GM21515 (cell line): ENCODE measurements around the gene RASGEF1C.
A peak's percentile ranks its signal among the peaks of the same experiment; 100 is the strongest.

ENCODE experiments used
- ATAC-seq: cut with Tn5 transposase; IDR thresholded peaks from one replicate; pipeline ENCODE4 v1.9.1; 2021; ENCODE audit not compliant: unreplicated experiment

RASGEF1C gene

DNA sequence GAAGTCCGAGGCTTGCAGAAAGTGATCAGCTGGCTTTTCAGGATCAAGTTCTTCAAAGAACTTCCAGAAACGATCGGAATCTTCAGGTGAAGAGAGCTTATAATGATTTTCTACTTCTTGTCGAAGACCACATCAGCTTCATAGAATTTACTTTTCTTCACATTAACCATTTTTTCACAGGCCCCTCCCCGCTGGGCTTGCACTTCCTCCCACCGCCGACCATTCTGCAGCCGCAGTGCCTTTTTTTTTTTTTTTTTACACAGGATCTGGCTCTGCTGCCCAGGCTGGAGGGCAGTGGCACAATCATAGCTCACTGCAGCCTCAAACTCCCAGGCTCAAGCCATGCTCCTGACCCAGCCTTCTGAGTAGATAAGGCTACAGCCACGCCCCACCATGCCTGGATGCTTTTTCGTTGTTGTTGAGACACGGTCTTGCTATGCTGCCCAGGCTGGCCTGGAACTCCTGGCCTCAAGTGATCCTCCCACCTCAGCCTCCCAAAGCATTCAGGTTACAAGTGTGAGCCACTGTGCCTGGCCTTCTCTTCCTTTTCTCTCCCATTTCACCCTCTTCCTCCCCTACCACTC is 122.1 kb downstream of the RASGEF1C start:
- no peak for ATAC-seq

DNA sequence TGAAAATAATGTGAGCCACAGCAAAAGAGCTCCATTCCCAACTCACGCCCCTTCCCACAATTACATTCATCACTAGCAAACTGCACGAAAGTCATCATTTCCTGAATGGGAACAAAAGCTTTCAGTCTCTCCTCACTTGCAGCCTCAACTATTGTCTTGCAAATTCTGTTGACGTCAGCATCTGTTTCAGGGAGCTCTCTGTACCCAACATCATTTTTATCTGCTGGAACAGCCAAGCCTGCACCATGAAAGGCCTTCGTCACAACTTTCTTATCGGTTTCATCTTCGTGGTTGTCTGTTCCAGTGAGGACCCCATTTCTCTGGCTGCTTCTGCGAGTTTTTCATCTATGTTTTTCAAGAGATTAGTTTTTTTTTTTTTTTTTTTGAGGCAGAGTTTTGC is 123.2 kb downstream of the RASGEF1C start:
- ATAC-seq, result no peak

- ATAC-seq, result no peak
These were observed 124.1 kb downstream of the RASGEF1C start for GRCh38 chr5:180084638-180085561.

DNA sequence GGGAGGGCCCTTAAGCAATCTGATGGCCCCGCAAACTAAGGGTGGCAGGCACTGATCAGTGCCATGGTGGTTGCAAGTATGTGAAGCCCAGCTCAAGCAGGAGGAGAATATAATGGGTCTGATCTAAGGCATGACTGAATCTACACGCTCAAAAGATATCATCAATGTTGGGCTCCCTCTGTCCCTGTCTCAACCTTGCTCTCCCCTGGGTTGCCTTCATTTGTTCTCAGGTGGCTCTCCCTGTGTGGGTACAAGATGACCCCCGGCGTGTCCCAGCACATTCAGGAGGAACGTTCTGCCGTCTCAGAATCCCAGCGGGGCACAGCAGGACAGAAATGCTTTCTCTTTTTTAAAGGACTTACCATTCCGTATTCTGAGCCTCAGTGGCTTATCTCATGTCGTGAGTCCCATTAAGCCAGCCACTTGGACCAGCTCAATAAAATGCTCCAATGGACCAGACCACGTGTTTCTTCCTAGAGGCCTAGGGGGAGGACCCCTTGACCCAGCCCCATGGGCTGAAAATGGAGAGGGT is 125.4 kb downstream of the RASGEF1C start:
- ATAC-seq, result no peak

DNA sequence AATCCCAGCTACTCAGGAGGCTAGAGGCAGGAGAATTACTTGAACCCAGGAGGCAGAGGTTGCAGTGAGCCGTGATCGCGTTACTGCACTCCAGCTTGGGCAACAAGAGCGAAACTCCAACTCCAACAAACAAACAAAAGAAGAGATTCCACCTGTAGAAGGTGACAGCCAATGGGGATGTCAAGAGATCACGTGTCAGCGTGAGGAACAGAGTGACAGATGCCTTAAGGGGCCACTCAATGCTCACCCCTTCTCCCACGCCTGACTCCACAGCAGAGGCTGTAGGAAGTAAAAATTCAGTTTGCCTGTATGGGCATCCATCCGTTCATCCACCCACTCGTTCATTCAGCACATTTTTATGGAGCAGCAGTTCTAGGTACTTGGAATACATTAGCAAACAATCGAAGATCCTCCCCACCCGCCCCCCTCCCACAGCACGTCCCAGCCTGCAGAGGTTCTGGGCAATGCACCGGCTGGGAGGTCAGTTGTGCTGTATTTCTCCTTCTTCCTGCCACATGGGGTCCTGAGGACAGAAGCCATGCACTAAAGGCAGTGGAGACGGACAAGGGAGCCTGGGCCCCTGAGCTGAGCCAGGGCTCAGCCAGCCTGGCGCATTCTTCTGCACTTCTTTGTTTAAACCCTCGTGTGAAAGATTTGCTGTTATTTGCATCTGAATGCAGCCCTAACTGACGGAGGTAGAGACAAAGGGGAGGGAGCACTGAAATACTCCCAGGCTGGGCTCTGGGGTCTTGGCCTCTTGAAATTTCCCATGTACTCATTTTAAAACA is 126.2 kb downstream of the RASGEF1C start:
- ATAC-seq, result no peak

DNA sequence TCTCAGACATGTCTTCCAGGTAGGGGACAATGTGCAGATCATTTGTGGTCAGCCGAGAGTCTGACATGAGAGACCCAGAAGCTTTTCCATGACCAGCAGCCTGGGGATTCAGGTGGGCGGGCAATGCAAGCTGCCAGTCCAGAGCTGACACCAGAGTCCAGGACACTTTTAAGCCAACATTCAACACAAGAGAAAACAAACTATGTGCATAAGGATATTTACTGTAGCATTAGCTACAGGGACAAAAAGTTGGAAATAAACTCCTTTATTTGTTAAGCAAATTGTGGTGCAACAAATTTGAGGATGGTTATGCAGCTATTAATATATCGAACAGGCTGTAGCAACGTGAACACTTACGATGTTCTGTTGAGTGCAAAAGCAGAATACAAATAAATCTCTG is 127.5 kb downstream of the RASGEF1C start:
- ATAC-seq, result no peak

DNA sequence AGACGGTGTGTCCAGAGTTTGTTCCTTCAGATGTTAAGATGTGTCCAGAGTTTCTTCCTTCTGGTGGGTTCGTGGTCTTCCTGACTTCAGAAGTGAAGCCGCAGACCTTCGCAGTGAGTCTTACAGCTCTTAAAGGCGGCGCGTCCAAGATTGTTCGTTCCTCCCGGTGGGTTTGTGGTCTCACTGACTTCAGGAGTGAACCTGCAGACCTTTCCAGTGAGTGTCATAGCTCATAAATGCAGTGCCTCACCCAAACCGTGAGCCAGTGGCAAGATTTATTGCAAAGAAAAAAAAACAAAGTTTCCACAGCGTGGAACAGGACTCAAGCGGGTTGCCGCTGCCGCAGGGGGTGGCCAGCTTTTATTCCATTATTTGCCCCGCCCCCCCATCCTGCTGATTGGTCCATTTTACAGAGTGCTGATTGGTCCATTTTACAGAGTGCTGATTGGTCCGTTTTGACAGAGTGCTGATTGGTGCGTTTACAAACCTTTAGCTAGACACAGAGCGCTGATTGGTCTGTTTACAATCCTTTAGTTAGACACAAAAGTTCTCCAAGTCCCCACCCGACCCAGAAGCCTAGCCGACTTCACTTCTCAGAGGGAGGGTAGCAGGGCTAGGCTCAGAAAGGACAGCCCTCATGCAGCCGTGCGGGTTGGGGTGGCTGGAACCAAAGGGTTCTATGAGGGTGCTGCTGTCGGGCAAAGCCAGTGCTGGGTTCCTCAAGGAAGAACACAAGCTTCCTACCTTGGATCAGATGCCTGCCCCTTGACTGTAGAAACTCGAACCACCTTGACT is 128.3 kb downstream of the RASGEF1C start:
- no peak for ATAC-seq

DNA sequence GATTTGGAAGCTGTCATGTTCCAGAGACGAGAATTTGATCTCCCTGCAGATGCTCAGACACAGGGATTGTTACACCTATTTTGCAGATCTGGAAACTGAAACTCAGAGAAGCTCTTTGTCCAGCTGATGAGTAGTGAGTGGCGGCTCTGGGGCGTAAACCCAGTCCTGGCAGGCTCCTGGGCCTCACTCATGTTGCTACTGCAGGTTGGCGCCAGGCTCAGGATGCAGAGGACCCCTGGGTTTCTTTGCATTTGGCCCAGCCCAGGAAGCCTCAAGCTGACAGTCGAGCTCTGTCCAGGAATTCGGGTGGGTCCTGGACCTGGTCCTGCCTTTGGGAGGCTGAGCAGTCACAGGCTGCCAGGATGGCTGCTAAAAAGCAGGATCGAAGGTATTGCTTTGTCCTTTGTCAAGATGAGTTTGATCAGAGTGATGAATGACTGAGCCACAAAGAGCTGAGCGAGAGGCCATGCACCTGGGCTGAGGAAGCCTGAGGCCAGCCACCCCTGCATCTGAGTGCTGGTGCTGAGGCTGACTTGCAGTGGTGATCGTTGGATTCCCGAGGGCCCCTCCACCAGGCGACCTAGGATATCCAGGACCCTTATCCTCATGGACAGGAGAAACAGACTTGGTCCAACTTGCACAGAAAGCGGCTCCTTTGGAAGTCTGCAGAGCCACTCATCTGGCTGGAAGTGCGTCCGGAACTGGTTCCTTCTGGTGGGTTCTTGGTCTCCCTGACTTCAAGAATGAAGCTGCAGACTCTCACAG is 129.1 kb downstream of the RASGEF1C start:
- ATAC-seq, result no peak

DNA sequence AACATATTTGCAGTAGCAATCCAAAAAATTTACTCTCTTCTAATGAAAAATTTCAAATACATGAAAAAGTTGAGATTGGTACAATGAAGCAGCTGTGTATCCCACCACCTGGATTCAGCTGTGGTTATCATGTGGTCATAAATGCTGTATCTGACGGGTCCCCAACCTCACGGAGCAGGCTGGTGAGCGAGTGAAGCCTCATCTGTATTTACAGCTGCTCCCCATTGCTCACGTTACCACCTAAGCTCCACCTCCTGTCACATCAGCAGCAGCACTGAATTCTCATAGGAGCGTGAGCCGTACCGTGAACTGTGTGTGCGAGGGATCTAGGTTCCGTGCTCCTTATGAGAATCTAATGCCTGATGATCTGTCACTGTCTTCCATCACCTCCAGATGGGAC is 130.7 kb downstream of the RASGEF1C start:
- no peak for ATAC-seq

- ATAC-seq, result no peak
These were observed 131.3 kb downstream of the RASGEF1C start for GRCh38 chr5:180077594-180078284.

- ATAC-seq, result no peak
These were observed 133.3 kb downstream of the RASGEF1C start for GRCh38 chr5:180075703-180076102.

GRCh38 chr5:180074462-180074861 is 134.5 kb downstream of the RASGEF1C start:
- no peak for ATAC-seq

DNA sequence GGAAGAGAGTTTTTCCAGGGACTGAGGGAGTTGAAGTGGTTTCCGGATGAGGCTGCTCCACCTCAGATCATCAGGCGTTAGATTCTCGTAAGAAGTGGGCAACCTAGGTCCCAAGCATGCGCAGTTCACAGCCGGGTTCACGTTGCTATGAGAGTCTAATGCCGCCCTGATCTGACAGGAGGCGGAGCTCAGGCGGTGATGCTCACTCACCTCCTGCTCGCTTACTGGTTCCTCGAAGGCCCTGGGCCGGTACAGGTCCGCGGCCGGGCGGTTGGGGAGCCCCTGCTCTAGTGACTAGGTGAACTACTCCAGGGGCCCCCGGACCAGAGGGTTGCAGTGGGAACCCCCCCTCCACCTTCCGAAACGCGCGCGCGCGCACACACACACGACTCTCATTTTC is 136.5 kb downstream of the RASGEF1C start:
- ATAC-seq, result no peak

DNA sequence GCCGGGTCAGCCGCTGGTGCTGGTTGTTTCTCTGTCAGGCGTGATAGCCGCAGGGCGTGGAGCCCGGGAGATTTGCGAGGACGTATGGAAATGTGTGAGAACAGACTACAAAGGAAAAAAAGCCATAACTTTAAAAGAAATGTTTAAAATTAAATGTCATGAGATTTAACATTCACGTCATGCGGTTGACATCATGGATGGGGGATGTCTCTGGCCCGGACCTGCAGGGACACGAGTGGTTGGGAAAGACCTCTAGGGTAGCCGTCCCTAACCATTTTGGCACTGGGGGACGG is 136.8 kb downstream of the RASGEF1C start:
- ATAC-seq, result no peak

DNA sequence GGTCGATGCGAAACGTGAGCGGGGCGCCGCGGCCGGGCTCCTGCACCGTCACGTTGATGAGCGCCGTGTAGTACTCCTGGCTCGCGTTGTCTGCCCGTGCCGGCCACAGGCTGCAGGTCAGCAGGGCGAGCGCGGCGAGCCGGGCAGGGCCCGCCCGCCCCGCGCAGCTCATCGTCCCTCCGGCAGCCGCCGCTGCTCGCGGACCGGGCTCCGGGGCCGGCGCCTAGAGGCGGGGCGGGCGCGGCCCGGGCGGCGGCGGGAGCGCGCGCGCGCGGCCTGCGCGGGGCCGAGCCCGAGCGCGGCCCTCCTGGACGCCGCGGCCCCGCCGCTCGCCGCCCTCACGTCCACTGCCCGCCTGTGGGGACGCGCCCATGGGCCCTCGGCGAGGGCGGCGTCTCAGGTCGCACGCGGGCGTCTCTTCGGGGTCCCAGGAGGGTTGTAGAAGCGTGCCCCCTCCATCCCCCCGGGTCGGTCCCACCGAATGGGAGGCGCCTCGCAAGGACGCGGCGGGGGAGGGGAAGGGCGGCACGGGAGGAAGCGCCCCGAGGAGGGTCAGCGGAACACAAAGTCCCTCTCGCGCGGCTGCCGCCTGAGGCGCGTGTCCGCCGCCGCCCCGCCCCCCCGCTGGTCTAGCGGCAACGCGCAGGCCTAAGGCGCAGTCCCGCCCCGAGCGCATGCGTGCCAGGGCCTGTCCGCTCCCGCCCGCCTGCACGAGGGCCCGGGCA is 137.3 kb downstream of the RASGEF1C start, which contains the start of gene RNF130:
Gene RNF130 (minus strand): TSS at position 229 of the 725 bp plus-strand sequence. CDS start 57 bp downstream, at position 172.
- ATAC-seq, result peak; percentile 58

- peak; percentile 18 for ATAC-seq
These were observed 138.1 kb downstream of the RASGEF1C start for GRCh38 chr5:180070756-180071530.

- ATAC-seq, result no peak
These were observed 139.3 kb downstream of the RASGEF1C start for GRCh38 chr5:180069589-180070247.
